HepG2 (cell line): Measurements from ENCODE around the gene TSPAN15. TPM values are rescaled to one million over a fixed set of nuclear protein-coding genes. Genes with fewer than 3 reads are reported as not detected.

Experiments
- ATAC-seq: fragments of 200-7000 bp; cut with Tn5 transposase; 3 replicates; pipeline ENCODE4 v1.9.1; 2020; ENCODE audit warnings: mild to moderate bottlenecking, moderate library complexity
- BruUV-seq: library from RNA; stranded (reverse); fragments of 400-500 nt; replicated peaks from 2 replicates; lab custom pipeline; 2021; lab: Mats Ljungman, UMichigan
- CTCF ChIA-PET: fragments of 300-600 bp; formaldehyde crosslinking; extraction: SDS; loops from one replicate; lab custom pipeline; 2021; ENCODE audit warnings: low total read pairs, inconsistent platforms, low intra/inter-chr PET ratio; lab: Yijun Ruan, JAX
- POLR2A ChIA-PET: fragments of 350-600 bp; sonication (Branson Sonifier 250); formaldehyde crosslinking; loops from one replicate; lab custom pipeline; 2020; ENCODE audit warnings: antibody characterized with exemption, inconsistent platforms; lab: Yijun Ruan, JAX
- DNase-seq: peaks from one replicate; pipeline ENCODE4 v3.0.0-alpha.2; 2015; ENCODE audit warnings: low spot score
- FAIRE-seq: peaks from 3 replicates; lab custom pipeline; 2011; peaks lifted over from hg19 to GRCh38; lab: Jason Lieb, UNC
- H2AFZ ChIP-seq: one replicate; pipeline ENCODE4 v1.6.1; 2011; ENCODE audit warnings: low read length, inconsistent platforms
- H3K27ac ChIP-seq: fragments of 300-600 bp; 3 replicates; pipeline ENCODE4 v1.8.0; 2011; ENCODE audit warnings: mixed run types, mild to moderate bottlenecking, mixed read lengths, low read length, inconsistent platforms; ENCODE audit not compliant: insufficient read depth; ENCODE audit errors: extremely low read length
- H3K27me3 ChIP-seq, 2 experiments: fragments of 200-600 bp in 1 of 2; 2 replicates in 1 of 2; 3 replicates in 1 of 2; pipeline versions ENCODE4 v1.6.0 to v1.8.0; 2011; ENCODE audit warnings: low read length in 2 of 2, mild to moderate bottlenecking in 2 of 2, moderate library complexity in 2 of 2, inconsistent platforms in 1 of 2; ENCODE audit not compliant: insufficient read depth in 2 of 2, control insufficient read depth in 1 of 2
- H3K36me3 ChIP-seq, 2 experiments: fragments of 200-600 bp in 1 of 2; replicated peaks in 1 of 2; 2 replicates in 1 of 2; 3 replicates in 1 of 2; pipeline versions ENCODE4 v1.5.1 to v1.8.0; 2011; ENCODE audit warnings: low read length in 2 of 2, inconsistent platforms in 1 of 2; ENCODE audit not compliant: insufficient read depth in 2 of 2, control insufficient read depth in 1 of 2
- H3K4me1 ChIP-seq: 2 replicates; pipeline ENCODE4 v1.5.1; 2012; ENCODE audit warnings: low read length, inconsistent platforms; ENCODE audit not compliant: insufficient read depth
- H3K4me2 ChIP-seq: 2 replicates; pipeline ENCODE4 v1.6.0; 2011; ENCODE audit warnings: low read depth, low read length, inconsistent platforms
- H3K4me3 ChIP-seq, 3 experiments: fragments of 200-600 bp in 1 of 3; sonication (generic), shearing (Covaris generic) in 1 of 3; replicated peaks in 1 of 3; 2 replicates each; pipeline ENCODE4 v1.5.1; 2011 to 2016; ENCODE audit warnings: low read length in 3 of 3, inconsistent platforms in 2 of 3, low read depth in 2 of 3, mild to moderate bottlenecking in 2 of 3, control low read depth in 1 of 3, mixed read lengths in 1 of 3; ENCODE audit not compliant: insufficient read depth in 1 of 3
- H3K79me2 ChIP-seq: one replicate; pipeline ENCODE4 v1.6.1; 2011; ENCODE audit warnings: low read length, inconsistent platforms; ENCODE audit not compliant: insufficient read depth
- H3K9ac ChIP-seq: 2 replicates; pipeline ENCODE4 v1.6.0; 2011; ENCODE audit warnings: mild to moderate bottlenecking, low read depth, low read length, inconsistent platforms; ENCODE audit not compliant: insufficient read depth
- H3K9me3 ChIP-seq: 2 replicates; pipeline ENCODE4 v1.5.1; 2012; ENCODE audit warnings: mild to moderate bottlenecking, low read length
- H4K20me1 ChIP-seq: 2 replicates; pipeline ENCODE4 v1.6.0; 2011; ENCODE audit warnings: inconsistent platforms, mild to moderate bottlenecking, low read length, moderate library complexity; ENCODE audit not compliant: insufficient read depth
- ARNT2 ChIP-seq: sonication (generic); formaldehyde crosslinking; IDR thresholded peaks from 2 replicates; pipeline ENCODE4 v1.8.0; 2022; ENCODE audit warnings: mild to moderate bottlenecking, low read depth, missing genetic modification reagents, moderate library complexity
- FOXK1 ChIP-seq: sonication (generic); formaldehyde crosslinking; IDR thresholded peaks from 2 replicates; pipeline ENCODE4 v1.4.0; 2020; ENCODE audit warnings: low read depth, missing genetic modification reagents, borderline replicate concordance
- FOXO1 ChIP-seq: sonication (generic); formaldehyde crosslinking; IDR thresholded peaks from 2 replicates; pipeline ENCODE4 v1.4.0; 2020; ENCODE audit warnings: missing genetic modification reagents
- GPBP1L1 ChIP-seq: sonication (generic); formaldehyde crosslinking; IDR thresholded peaks from 2 replicates; pipeline ENCODE4 v1.5.0; 2020; ENCODE audit warnings: mild to moderate bottlenecking, missing genetic modification reagents
- GTF3A ChIP-seq: sonication (generic); formaldehyde crosslinking; conservative IDR thresholded peaks from 2 replicates; pipeline ENCODE4 v1.4.0; 2020; ENCODE audit warnings: mild to moderate bottlenecking, missing genetic modification reagents
- MTA1 ChIP-seq: sonication (generic); formaldehyde crosslinking; IDR thresholded peaks from 2 replicates; pipeline ENCODE4 v1.4.0; 2020; ENCODE audit warnings: missing genetic modification reagents, mild to moderate bottlenecking, borderline replicate concordance
- PHF20 ChIP-seq: sonication (generic); formaldehyde crosslinking; IDR thresholded peaks from 2 replicates; pipeline ENCODE4 v1.5.0; 2020; ENCODE audit warnings: mild to moderate bottlenecking, missing genetic modification reagents
- PHF21A ChIP-seq: sonication (generic); formaldehyde crosslinking; IDR thresholded peaks from 2 replicates; pipeline ENCODE4 v1.5.0; 2020; ENCODE audit warnings: mild to moderate bottlenecking, missing genetic modification reagents
- REXO4 ChIP-seq: sonication (generic); formaldehyde crosslinking; IDR thresholded peaks from 2 replicates; pipeline ENCODE4 v1.8.0; 2022; ENCODE audit warnings: missing genetic modification reagents, mild to moderate bottlenecking, borderline replicate concordance
- SP5 ChIP-seq: IDR thresholded peaks from 2 replicates; pipeline ENCODE4 v1.6.1; 2016; ENCODE audit warnings: low read depth, borderline replicate concordance
- STAG1 ChIP-seq: sonication (generic); formaldehyde crosslinking; IDR thresholded peaks from 2 replicates; pipeline ENCODE4 v1.4.0; 2020; ENCODE audit warnings: missing genetic modification reagents
- TFAP4 ChIP-seq: sonication (generic); IDR thresholded peaks from 2 replicates; pipeline ENCODE4 v1.6.1; 2016; ENCODE audit warnings: low read depth, borderline replicate concordance
- TSC22D2 ChIP-seq: sonication (generic); formaldehyde crosslinking; IDR thresholded peaks from 2 replicates; pipeline ENCODE4 v1.5.1; 2020; ENCODE audit warnings: missing genetic modification reagents, mild to moderate bottlenecking, borderline replicate concordance
- ZKSCAN8 ChIP-seq: IDR thresholded peaks from 2 replicates; pipeline ENCODE4 v1.6.1; 2016; ENCODE audit warnings: borderline replicate concordance, missing genetic modification reagents, missing compliant biosample characterization
- ZNF782 ChIP-seq: sonication (generic); formaldehyde crosslinking; IDR thresholded peaks from 2 replicates; pipeline ENCODE4 v1.4.0; 2020; ENCODE audit warnings: missing genetic modification reagents, mild to moderate bottlenecking, borderline replicate concordance
- ZSCAN5A ChIP-seq: sonication (generic); formaldehyde crosslinking; IDR thresholded peaks from 2 replicates; pipeline ENCODE4 v1.8.0; 2022; ENCODE audit warnings: mild to moderate bottlenecking, missing genetic modification reagents, borderline replicate concordance
- WGBS: methylation state at CpG from one replicate; pipeline ENCODE4 v1.1.6; 2017; ENCODE audit warnings: low lambda C conversion rate; 5-methylcytosine and 5-hydroxymethylcytosine counted together
- in situ Hi-C: cut with HindIII; loops from 2 replicates; pipeline ENCODE4 v1.10.0; 2017; ENCODE audit warnings: low pct_unique_long_range_greater_than_20kb; ENCODE audit not compliant: extremely low pct_ligation_motif_present
- intact Hi-C: fragments of 100-400 bp; cut with micrococcal nuclease; formaldehyde crosslinking; loops from one replicate; pipeline ENCODE4 v1.10.0; 2022; ENCODE audit not compliant: unreplicated experiment
- polyA plus RNA-seq, 8 experiments: library from polyadenylated mRNA; depleted of rRNA in 3 of 8; stranded (reverse) in 7 of 8; unstranded in 1 of 8; fragments of >200 nt; fragmentation: Illumina TruSeq in 4 of 8; extraction: Trizol in 4 of 8; gene quantifications; 2 replicates each; pipeline versions ENCODE4 v1.2.1 to v1.2.3, GENCODE V29; 2011 to 2016; ENCODE audit warnings: low read depth in 4 of 8, missing spikeins in 1 of 8, mixed read lengths in 1 of 8; ENCODE audit not compliant: insufficient read depth in 1 of 8
- total RNA-seq, 5 experiments: library from RNA; depleted of rRNA; stranded (reverse); fragments of >200 nt; fragmentation: Illumina TruSeq; extraction: Trizol; gene quantifications; 2 replicates each; pipeline ENCODE4 v1.2.3, GENCODE V29; 2016; ENCODE audit warnings: low read depth in 1 of 5
- TF ChIP-seq, protein P1 (sequence below): sonication (generic); formaldehyde crosslinking; IDR thresholded peaks from 2 replicates; pipeline ENCODE4 v1.4.0; 2020; ENCODE audit warnings: missing genetic modification reagents, borderline replicate concordance
- TF ChIP-seq, protein P2 (sequence below): sonication (generic); formaldehyde crosslinking; IDR thresholded peaks from 2 replicates; pipeline ENCODE4 v1.8.0; 2022; ENCODE audit warnings: missing genetic modification reagents, low read depth, mild to moderate bottlenecking, borderline replicate concordance

TSPAN15 gene
- total and polyA plus RNA-seq, 2 of the 13 experiments (the other 11 are each of a cell fraction or from before 2014, with no cell fraction given) = 0.27 to 3.2 TPM

DNA sequence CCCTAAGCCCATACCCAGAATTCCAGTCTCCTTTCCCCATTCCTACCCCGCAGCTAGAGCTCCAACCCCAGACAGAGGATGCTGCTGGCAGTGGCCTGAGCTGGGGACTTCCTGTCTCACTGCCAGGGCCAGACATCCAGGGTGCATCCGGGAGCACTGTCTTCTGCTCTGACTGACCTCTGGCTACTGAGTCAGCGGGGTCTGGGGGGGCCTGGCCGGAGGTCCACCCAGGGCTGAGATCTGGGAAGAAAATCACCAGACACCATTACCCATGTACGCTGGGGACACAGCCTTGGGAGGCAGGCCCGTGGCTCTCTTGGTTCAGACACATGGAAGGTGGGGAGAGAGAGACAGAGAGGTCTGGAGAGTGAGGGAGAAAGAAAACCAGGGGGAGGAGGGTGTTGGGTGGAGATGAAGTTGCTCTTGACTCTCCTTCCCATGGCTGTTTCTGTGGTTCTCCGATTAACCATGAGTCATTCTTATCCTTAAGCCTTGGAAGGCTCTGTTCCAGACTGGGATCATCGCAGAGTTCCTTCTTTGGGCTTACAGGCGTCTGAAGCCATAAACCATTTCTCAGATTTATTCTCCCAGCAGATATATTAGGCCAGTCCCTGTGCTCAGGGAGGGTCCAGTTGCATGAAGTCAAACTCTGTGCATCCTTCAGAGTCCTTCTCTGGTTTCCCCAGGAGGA, 23.6 kb downstream of the TSPAN15 start:
- no peak for FAIRE-seq
- no peak for TF ChIP-seq REXO4 (CRISPR knock-in tag)
- TF ChIP-seq SP5 (CRISPR knock-in tag) = no peak
- no peak for TF ChIP-seq ARNT2 (CRISPR knock-in tag)
- no peak for TF ChIP-seq MTA1
- no peak for TF ChIP-seq GPBP1L1 (CRISPR knock-in tag)
- TF ChIP-seq PHF21A (CRISPR knock-in tag) = no peak
- no peak for TF ChIP-seq FOXK1 (CRISPR knock-in tag)
- TF ChIP-seq ZKSCAN8 = no peak
- TF ChIP-seq TFAP4 = no peak
- no peak for TF ChIP-seq STAG1 (CRISPR knock-in tag)
- TF ChIP-seq, protein P1, sequence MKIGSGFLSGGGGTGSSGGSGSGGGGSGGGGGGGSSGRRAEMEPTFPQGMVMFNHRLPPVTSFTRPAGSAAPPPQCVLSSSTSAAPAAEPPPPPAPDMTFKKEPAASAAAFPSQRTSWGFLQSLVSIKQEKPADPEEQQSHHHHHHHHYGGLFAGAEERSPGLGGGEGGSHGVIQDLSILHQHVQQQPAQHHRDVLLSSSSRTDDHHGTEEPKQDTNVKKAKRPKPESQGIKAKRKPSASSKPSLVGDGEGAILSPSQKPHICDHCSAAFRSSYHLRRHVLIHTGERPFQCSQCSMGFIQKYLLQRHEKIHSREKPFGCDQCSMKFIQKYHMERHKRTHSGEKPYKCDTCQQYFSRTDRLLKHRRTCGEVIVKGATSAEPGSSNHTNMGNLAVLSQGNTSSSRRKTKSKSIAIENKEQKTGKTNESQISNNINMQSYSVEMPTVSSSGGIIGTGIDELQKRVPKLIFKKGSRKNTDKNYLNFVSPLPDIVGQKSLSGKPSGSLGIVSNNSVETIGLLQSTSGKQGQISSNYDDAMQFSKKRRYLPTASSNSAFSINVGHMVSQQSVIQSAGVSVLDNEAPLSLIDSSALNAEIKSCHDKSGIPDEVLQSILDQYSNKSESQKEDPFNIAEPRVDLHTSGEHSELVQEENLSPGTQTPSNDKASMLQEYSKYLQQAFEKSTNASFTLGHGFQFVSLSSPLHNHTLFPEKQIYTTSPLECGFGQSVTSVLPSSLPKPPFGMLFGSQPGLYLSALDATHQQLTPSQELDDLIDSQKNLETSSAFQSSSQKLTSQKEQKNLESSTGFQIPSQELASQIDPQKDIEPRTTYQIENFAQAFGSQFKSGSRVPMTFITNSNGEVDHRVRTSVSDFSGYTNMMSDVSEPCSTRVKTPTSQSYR (CRISPR knock-in tag) = no peak
- no peak for TF ChIP-seq ZNF782 (CRISPR knock-in tag)
- TF ChIP-seq FOXO1 (CRISPR knock-in tag) = no peak
- TF ChIP-seq PHF20 (CRISPR knock-in tag) = no peak
- TF ChIP-seq GTF3A = no peak
- no peak for TF ChIP-seq ZSCAN5A (CRISPR knock-in tag)
- TF ChIP-seq TSC22D2 = no peak
- TF ChIP-seq, protein P2, sequence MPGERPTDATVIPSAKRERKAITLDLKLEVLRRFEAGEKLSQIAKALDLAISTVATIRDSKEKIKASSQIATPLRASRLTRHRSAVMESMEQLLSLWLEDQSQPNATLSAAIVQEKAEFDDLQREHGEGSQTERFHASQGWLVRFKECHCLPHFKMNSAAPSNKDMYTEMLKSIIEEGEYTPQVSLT = no peak

More for the DNA sequence above, 23.6 kb downstream of the TSPAN15 start:
- H3K4me2 ChIP-seq = no peak overlapping the region
- ATAC-seq = no peak
- no peak overlapping the region for H3K4me3 ChIP-seq
- no TSS peak for BruUV-seq
- no peaks in the 10 kb centered on the region for H3K4me1 ChIP-seq
- H3K79me2 ChIP-seq = no peaks in the 10 kb centered on the region
- H3K27me3 ChIP-seq = peaks cover 1 to 22% of the 10 kb centered on the region in 2 experiments; a peak in 3 of 5 replicates
- no peak overlapping the region for H3K27ac ChIP-seq
- H3K9ac ChIP-seq = no peak overlapping the region
- no peaks in the 10 kb centered on the region for H4K20me1 ChIP-seq
- in situ Hi-C loops (no loop called here), intact Hi-C loops (no loop called here)
- POLR2A ChIA-PET = no interaction called here
- H3K36me3 ChIP-seq = no peaks in the 10 kb centered on the region
- WGBS = 28% methylated on average over 7 of the region's 9 CpGs
- no peaks in the 10 kb centered on the region for H3K9me3 ChIP-seq
- DNase-seq = no peak
- CTCF ChIA-PET = no interaction called here
- H2AFZ ChIP-seq = no peak overlapping the region
